ENCODE results near the gene CHST14.

Gene CHST14

GRCh38 chr15:40437752-40438687 is 32.8 kb upstream of the CHST14 start:
- TF ChIP-seq, protein P1, sequence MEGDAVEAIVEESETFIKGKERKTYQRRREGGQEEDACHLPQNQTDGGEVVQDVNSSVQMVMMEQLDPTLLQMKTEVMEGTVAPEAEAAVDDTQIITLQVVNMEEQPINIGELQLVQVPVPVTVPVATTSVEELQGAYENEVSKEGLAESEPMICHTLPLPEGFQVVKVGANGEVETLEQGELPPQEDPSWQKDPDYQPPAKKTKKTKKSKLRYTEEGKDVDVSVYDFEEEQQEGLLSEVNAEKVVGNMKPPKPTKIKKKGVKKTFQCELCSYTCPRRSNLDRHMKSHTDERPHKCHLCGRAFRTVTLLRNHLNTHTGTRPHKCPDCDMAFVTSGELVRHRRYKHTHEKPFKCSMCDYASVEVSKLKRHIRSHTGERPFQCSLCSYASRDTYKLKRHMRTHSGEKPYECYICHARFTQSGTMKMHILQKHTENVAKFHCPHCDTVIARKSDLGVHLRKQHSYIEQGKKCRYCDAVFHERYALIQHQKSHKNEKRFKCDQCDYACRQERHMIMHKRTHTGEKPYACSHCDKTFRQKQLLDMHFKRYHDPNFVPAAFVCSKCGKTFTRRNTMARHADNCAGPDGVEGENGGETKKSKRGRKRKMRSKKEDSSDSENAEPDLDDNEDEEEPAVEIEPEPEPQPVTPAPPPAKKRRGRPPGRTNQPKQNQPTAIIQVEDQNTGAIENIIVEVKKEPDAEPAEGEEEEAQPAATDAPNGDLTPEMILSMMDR (IDR thresholded peaks at IDR 0.05; ENCODE audit: low read depth, low read length, missing control alignments) = no peak
- DNase-seq (ENCODE audit: low read depth) = no peak
- H3K4me3 ChIP-seq (ENCODE audit: low read depth, low read length) = no peak overlapping the region

DNA sequence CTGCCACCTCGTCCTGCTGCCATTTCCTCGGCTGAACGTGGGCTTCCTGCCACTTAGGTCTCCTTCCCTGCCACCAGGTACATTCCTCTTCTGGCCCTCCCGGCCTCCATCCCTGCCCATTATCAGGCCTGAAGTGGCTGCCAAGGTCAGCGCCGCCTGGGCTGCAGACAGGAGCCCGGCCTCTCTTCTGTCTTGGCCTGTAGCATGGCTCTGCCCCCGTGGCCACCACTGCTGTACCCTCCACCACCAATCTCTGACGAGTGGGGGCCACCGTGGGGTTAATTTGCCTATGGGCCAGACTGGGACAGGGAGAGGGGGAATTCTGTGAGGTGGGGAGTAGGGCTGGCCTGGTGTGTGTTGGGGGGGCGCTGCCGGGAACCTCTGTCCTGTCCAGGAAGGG is 32.1 kb upstream of the CHST14 start:
- TF ChIP-seq, protein P1 (IDR thresholded peaks at IDR 0.05; ENCODE audit: low read depth, low read length, missing control alignments) = no peak
- no peak overlapping the region for H3K4me3 ChIP-seq (ENCODE audit: low read depth, low read length)
- no peak for DNase-seq (ENCODE audit: low read depth)

- TF ChIP-seq, protein P1 (IDR thresholded peaks at IDR 0.05; ENCODE audit: low read depth, low read length, missing control alignments) = no peak
- peak overlapping the region; percentile 51; the same call in 1 of the 2 replicates for H3K4me3 ChIP-seq (ENCODE audit: low read depth, low read length)
- no peak for DNase-seq (ENCODE audit: low read depth)
Observed at GRCh38 chr15:40439461-40439959, 31.3 kb upstream of the CHST14 start.

DNA sequence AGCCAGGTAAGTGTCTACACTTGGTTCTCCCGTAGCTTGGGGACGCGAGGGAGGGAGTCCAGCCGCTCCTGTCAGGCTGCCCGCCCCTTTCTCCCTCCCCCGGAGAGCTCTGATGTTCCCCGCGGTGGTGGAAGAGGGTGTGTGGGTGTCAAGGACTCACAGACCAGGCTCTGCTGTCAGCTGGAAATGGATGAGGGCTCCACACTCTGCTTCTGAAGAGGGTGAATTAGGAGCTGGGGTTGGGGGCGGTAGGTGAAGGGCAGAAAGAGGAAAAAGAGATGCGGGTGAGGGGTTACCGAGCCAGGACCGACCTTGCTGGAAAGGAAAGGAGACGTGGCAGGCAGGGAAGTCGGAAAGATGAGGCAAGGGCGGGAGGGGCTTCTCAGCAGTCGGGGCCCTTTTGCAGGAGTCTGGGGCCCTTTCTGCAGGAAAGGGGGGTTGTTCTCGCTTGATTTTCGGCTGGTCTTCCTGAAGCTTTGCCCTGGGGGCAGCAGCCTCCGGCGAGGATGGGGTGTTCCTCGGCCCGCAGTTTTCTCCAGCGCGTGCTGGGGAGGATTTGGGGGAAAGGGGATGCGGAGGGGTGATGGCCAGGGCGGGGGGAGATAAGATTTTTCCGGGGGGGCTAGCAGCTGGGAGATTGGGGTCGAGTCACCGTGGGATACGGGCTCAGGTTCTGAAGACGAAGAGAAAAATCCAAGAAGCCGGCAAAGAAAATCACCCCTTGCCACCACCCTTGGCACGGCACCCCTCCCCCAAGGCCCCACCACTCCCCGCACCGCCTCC is 30.6 kb upstream of the CHST14 start:
- TF ChIP-seq, protein P1 (IDR thresholded peaks at IDR 0.05; ENCODE audit: low read depth, low read length, missing control alignments) = no peak
- H3K4me3 ChIP-seq (ENCODE audit: low read depth, low read length) = peak overlapping the region; percentile 51
- DNase-seq (ENCODE audit: low read depth) = no peak

DNA sequence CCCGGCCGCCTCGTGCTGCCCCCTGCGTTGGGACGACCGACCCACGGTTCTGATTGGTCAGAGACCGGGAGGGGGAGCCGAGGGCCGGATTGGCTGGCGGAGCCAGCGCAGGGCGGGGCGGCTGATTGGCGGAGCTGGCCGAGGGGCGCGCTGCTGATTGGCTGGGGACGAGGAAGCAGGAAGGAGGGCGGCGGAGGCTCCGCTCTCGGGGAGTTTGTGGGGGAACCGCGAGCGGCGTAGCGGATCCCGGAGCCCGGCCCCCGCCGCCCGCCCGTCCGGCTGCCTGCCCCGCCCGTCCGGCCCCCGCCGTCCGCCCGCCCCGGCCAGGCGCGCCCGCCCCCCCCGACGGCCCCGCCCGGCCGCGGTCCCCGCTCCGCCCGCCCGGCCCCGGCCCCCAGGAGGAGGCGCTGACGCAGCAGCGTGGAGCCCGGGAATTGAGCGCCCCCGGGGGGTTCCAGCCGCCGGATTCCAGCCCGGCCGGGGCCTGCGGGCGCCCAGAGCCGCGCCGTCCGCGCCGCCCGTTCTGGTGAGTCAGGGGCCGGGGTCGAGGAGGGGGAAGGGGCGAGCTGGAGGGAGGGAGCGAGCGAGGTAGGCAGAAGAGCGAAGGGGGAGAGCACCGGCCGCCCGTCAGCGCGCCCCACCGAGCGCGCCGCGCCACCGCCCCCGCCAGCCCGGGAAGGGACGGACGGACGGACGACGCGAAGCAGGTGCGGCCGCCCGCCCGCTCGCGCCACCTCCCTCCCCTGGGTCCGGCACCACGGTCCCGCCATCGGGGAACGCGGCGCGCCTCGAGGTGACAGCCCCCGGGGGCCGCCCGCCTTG is 29.8 kb upstream of the CHST14 start, which contains the start of gene BAHD1:
Gene BAHD1 (plus strand): TSS at position 211 of the 822 bp plus-strand sequence. CDS start 17,512 bp downstream, outside the sequence.
- TF ChIP-seq, protein P1 (IDR thresholded peaks at IDR 0.05; ENCODE audit: low read depth, low read length, missing control alignments) = no peak

More for the DNA sequence above, 29.8 kb upstream of the CHST14 start, which contains the start of gene BAHD1:
- peak; percentile 79 for DNase-seq (ENCODE audit: low read depth)
- H3K4me3 ChIP-seq (ENCODE audit: low read depth, low read length) = peak within 1 kb of the TSS; percentile 74
